Vagina (tissue), 2 donors: ENCODE measurements around the gene PHRF1. TPM values are rescaled to one million over a fixed set of nuclear protein-coding genes. Genes with fewer than 3 reads are reported as not detected.

Experiments used
- DNase-seq, 2 donors: peaks; one replicate each; pipeline ENCODE4 v3.0.0-alpha.2; 2017; ENCODE audit errors: extremely low spot score in 2 of 2
- H3K27ac ChIP-seq: fragments of 200-600 bp; sonication (generic); one replicate; pipeline ENCODE4 v1.5.1; 2019
- H3K27me3 ChIP-seq: fragments of 200-600 bp; sonication (generic); one replicate; pipeline ENCODE4 v1.5.1; 2019
- H3K36me3 ChIP-seq, 2 donors: fragments of 200-600 bp; sonication (generic); one replicate each; pipeline ENCODE4 v1.5.1; 2017 to 2019
- H3K4me1 ChIP-seq: fragments of 200-600 bp; sonication (generic); one replicate; pipeline ENCODE4 v1.5.1; 2019
- H3K4me3 ChIP-seq, 2 donors: fragments of 200-600 bp; sonication (generic); 1 replicate in 1 of 2; 2 replicates in 1 of 2; pipeline ENCODE4 v1.5.1; 2016 to 2019
- H3K9me3 ChIP-seq: fragments of 200-600 bp; sonication (generic); one replicate; pipeline ENCODE4 v1.5.1; 2019
- CTCF ChIP-seq, 3 experiments: fragments of 450-650 bp in 2 of 3; fragments of 200-600 bp in 1 of 3; sonication (generic) in 1 of 3; IDR thresholded peaks; one replicate each; pipeline ENCODE4 v1.5.1; 2017 to 2019; ENCODE audit warnings: antibody characterized with exemption in 3 of 3, mild to moderate bottlenecking in 2 of 3, moderate library complexity in 2 of 3
- POLR2A ChIP-seq, 2 donors: fragments of 450-650 bp; IDR thresholded peaks; one replicate each; pipeline ENCODE4 v1.6.1; 2017; ENCODE audit warnings: antibody characterized with exemption in 2 of 2, mild to moderate bottlenecking in 2 of 2, moderate library complexity in 2 of 2
- POLR2AphosphoS5 ChIP-seq, 2 donors: sonication (generic); formaldehyde crosslinking; IDR thresholded peaks; one replicate each; pipeline ENCODE4 v1.9.0; 2017; ENCODE audit warnings: antibody characterized with exemption in 2 of 2, mild to moderate bottlenecking in 2 of 2, low read depth in 1 of 2; ENCODE audit not compliant: insufficient read depth in 1 of 2
- intact Hi-C: fragments of 100-400 bp; cut with DNase I; formaldehyde crosslinking; loops from one replicate; pipeline ENCODE4 v1.15.1; 2023
- total RNA-seq: library from RNA; depleted of rRNA; stranded (reverse); fragments of >200 nt; gene quantifications from one replicate; pipeline ENCODE4 v1.2.3, GENCODE V29; 2016

Gene PHRF1
- total RNA-seq, 1 donor from 2014 or later: 26.0 TPM

- H3K4me3 ChIP-seq: no peak overlapping the region
- H3K36me3 ChIP-seq: peaks cover 0 to 91% of the 10 kb centered on the region in 2 donors
- H3K4me1 ChIP-seq: no peaks in the 10 kb centered on the region
- H3K27me3 ChIP-seq: no peaks in the 10 kb centered on the region
- no peak overlapping the region for H3K27ac ChIP-seq
- no peak for DNase-seq
- intact Hi-C loops: no loop called here
- H3K9me3 ChIP-seq: no peaks in the 10 kb centered on the region
- TF ChIP-seq CTCF (IDR thresholded peaks at IDR 0.05) (no peak), POLR2AphosphoS5 (IDR thresholded peaks at IDR 0.05; ENCODE audit: insufficient read depth in 1 of 2, low read depth in 1 of 2) (no peak), POLR2A (IDR thresholded peaks at IDR 0.05) (no peak)
These were observed 20.1 kb downstream of the PHRF1 start for GRCh38 chr11:596374-596773.

GRCh38 chr11:597166-597725 is 21.0 kb downstream of the PHRF1 start:
- Histone ChIP-seq H3K36me3 (peaks cover 0 to 92% of the 10 kb centered on the region in 2 donors), H3K4me3 (no peak overlapping the region), H3K27me3 (no peaks in the 10 kb centered on the region), H3K27ac (no peak overlapping the region), H3K4me1 (no peaks in the 10 kb centered on the region), H3K9me3 (no peaks in the 10 kb centered on the region)
- TF ChIP-seq POLR2A (IDR thresholded peaks at IDR 0.05) (no peak), POLR2AphosphoS5 (IDR thresholded peaks at IDR 0.05; ENCODE audit: insufficient read depth in 1 of 2, low read depth in 1 of 2) (no peak), CTCF (IDR thresholded peaks at IDR 0.05) (no peak)
- no peak for DNase-seq
- intact Hi-C loops: no loop called here

- DNase-seq: no peak
- H3K4me3 ChIP-seq: no peak overlapping the region
- TF ChIP-seq POLR2AphosphoS5 (IDR thresholded peaks at IDR 0.05; ENCODE audit: insufficient read depth in 1 of 2, low read depth in 1 of 2) (no peak), POLR2A (IDR thresholded peaks at IDR 0.05) (no peak), CTCF (IDR thresholded peaks at IDR 0.05) (no peak)
- no peaks in the 10 kb centered on the region for H3K9me3 ChIP-seq
- no peak overlapping the region for H3K27ac ChIP-seq
- H3K4me1 ChIP-seq: no peaks in the 10 kb centered on the region
- intact Hi-C loops: no loop called here
- H3K36me3 ChIP-seq: peaks cover 0 to 91% of the 10 kb centered on the region in 2 donors
- no peaks in the 10 kb centered on the region for H3K27me3 ChIP-seq
These were observed 21.9 kb downstream of the PHRF1 start for GRCh38 chr11:598005-598680.

GRCh38 chr11:601573-602245 is 25.4 kb downstream of the PHRF1 start:
- no peak for DNase-seq
- Histone ChIP-seq H3K4me3 (no peak overlapping the region), H3K36me3 (peaks cover 0 to 92% of the 10 kb centered on the region in 2 donors), H3K9me3 (no peaks in the 10 kb centered on the region), H3K27ac (no peak overlapping the region), H3K27me3 (no peaks in the 10 kb centered on the region), H3K4me1 (no peaks in the 10 kb centered on the region)
- intact Hi-C loops: loop anchor here (1.0 kb wide), 1 partner anchor 41 kb away; no protein-coding TSS in a partner anchor
- no peak for TF ChIP-seq CTCF (IDR thresholded peaks at IDR 0.05)
- TF ChIP-seq POLR2AphosphoS5 (IDR thresholded peaks at IDR 0.05; ENCODE audit: insufficient read depth in 1 of 2, low read depth in 1 of 2): no peak
- TF ChIP-seq POLR2A (IDR thresholded peaks at IDR 0.05): no peak
